Fibroblast of peridontal ligament (primary cell): ENCODE measurements around the gene CNTNAP2.

ENCODE experiments used
- DNase-seq: peaks from one replicate; pipeline ENCODE4 v3.0.0-alpha.2; 2010; ENCODE audit errors: extremely low read depth

The CNTNAP2 gene

DNA sequence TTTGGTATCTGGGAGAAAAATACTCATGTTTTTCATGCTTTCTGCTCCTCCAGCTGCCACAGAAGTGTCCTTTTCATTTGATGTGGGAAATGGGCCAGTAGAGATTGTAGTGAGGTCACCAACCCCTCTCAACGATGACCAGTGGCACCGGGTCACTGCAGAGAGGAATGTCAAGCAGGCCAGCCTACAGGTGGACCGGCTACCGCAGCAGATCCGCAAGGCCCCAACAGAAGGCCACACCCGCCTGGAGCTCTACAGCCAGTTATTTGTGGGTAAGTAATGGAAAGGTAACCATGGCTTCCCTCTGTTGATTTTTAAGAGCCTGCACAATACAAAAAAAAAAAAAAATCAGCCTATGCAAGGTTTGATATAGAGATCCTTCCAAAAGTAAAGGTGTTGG is 2030.8 kb downstream of the CNTNAP2 start:
- no peak for DNase-seq

DNA sequence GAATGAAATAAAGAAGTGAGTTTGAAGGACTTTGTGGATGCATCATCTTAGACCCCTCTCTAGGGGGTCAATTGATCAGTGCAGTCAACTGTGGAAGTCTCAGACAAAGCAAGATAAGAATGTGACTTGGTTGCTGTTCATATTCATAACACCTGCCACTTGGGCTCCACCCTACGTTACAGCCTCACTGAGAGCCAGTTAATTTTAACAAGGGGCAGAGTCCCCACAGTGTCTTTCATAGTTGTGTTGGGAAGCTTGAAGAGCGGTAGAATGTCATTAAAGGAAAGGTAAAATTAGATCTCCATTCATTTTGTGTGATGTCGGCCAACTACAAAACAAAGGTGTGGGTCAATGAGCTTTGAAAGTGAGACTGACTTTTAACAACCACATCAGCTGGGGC is 2031.9 kb downstream of the CNTNAP2 start:
- DNase-seq, result no peak

DNA sequence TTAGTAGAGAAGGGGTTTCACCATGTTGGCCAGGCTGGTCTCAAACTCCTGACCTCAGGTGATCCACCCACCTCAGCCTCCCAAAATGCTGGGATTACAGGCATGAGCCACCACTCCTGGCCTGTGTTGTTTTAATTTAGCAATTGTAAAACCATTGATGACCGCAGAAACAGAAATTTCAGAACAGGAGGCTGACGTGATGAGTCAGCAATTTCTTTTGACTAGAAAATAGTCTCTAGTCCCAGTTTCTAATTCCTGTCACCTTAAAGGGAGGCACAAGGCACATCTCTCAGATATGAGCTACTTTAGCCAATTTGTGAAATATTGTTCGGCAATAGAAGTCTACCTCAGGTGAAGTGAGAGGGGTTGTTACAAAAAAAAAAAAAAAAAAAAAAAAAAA is 2033.1 kb downstream of the CNTNAP2 start:
- no peak for DNase-seq

DNA sequence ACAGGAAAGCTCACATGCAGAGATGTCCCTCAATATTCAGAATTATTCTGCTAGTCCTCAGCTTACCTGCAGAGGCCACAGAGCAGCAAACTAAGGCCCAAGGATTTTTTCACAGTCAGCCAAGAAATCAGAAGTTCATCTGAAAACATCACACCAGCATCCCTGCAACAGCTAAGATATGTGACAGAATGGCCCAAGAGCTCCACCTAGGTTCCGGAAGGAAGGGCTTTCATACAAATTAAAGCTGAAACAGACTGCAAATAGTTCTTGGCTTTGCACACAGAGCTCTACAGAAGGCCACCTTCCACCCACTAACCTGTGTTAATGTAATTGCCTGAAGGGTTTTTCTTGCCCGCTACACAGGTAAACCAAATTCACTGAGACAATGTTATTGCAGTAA is 2035.2 kb downstream of the CNTNAP2 start:
- DNase-seq, result no peak

DNA sequence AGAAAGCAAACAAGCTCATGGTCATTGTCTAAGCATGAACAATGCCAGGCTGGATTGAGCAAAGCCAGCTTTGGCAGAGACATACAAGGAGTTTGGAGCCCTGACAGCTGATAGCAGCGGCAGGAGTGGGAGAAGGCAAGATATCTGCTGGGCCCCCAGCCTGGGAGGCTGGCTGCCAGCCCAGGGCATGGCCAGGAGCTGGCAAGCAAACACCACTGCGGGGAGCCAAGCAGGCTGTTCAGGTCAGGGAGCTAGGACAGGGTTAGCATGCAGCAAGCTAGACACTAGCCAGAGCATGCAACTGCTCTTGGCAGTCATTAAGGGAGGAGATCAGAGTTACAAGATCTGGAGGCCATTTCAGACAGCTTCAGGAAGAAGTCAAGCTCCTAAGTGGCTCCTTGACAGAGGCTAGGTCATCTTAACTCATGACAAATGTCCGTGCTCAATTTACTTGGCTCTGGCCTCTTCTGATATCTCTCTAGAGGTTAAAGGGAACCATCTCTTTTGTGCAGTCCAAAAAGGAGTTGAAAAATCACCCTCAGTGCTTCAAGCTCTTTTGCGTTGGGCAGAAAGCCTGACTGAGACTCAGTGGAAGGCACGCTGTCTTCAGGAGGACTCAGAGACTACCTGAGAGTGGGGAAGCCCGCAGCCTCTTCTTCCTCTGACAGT is 2037.1 kb downstream of the CNTNAP2 start:
- no peak for DNase-seq

- no peak for DNase-seq
Measured at GRCh38 chr7:148155000-148155399, 2038.4 kb downstream of the CNTNAP2 start.

DNA sequence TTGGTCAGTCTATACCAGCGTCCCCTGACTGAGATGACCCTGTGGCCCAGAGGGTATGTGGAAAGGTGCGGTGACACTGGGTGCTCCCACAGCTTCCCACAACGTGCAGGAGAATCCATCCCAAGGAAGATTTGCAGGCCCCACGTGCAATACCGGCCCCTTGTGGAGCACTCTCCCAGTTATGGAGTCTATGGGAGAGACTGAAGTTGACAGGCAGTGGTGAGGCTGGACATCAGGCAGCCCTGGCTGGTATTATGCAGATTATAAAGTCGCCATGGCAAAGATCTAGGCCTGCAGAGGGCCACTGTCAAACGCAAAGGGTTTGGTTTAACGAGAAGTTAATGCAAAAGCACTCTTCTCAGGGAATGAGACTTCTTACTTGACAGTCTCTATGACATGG is 2039.2 kb downstream of the CNTNAP2 start:
- DNase-seq, result no peak

GRCh38 chr7:148156233-148156632 is 2039.6 kb downstream of the CNTNAP2 start:
- no peak for DNase-seq

DNA sequence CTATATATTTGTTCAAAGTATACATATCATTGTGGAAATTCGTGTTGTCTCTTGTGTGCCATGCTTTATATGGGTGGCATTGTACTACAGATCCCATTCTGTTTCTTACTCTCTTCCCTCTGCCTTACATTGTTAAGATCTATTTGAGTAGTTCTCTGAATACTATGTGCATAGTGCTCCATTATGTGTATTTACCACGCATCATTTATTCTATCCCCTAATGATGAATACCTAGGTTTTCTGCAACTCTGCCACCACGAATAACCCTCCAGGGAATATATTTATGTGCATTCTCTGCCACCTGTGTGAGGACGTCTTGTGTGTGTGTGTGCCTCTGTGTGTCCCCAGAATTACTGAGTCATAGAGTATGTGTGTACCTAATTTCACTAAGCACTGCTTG is 2042.7 kb downstream of the CNTNAP2 start:
- DNase-seq, result no peak

- DNase-seq, result no peak
Measured at GRCh38 chr7:148161776-148162175, 2045.2 kb downstream of the CNTNAP2 start.

- no peak for DNase-seq
Measured at GRCh38 chr7:148162808-148163207, 2046.2 kb downstream of the CNTNAP2 start.

DNA sequence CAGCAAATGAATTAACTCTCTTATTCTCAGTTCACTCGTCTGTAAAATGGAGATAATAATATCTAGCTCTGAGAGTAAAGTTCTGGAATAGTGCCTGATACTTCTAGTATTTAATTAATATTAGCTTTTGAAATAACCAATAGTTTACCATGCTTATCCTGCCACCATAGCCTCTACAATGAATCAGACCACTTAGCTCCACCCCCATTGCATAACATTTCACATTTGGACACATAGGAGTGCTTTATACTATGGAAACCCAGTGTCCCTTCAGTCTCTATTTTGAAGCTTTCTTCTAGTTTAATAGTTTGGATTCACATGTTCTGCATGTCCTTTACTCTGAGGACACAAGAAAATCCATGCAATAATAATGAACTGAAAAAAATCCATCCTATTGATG is 2046.6 kb downstream of the CNTNAP2 start:
- DNase-seq, result no peak

- no peak for DNase-seq
Measured at GRCh38 chr7:148172920-148173319, 2056.3 kb downstream of the CNTNAP2 start.

DNA sequence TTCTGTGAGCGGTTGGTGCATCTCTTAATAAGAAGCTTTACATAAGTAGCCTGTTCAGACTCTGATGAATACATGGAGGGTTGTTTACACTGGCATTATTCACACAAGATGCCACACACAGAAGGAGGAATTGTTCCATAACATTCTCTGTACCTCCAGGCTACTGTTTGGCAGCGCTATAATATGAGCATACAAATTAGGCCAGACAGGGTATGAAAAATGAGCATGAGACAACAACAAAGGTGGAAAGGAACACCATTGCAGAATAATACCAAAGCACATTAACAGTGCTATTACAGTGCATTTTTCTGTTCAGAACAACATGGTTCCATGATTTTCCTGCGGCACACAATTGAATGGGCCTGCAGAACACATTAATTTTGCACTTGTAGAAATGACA is 2056.8 kb downstream of the CNTNAP2 start:
- no peak for DNase-seq

DNA sequence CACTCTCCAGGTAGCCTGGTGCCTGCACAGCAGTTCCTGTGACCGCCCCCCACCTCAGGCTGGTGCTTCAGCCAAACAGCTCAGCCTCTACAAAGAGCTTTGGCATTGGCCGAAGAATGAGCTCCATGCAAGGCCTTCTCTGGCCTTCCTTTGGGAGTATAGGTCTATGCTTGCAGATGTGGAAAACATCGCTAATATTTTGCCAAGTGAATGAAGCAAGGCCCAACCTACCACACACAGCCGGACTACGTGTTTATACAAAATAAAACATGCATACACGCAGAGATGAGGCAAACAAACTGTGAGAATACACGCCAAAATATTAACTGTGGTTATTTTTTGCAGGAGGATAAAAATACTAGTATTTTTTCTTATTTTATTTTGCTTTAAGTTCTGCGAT is 2057.8 kb downstream of the CNTNAP2 start:
- no peak for DNase-seq

- DNase-seq, result no peak
Measured at GRCh38 chr7:148175512-148175911, 2058.9 kb downstream of the CNTNAP2 start.

GRCh38 chr7:148177972-148178371 is 2061.4 kb downstream of the CNTNAP2 start:
- no peak for DNase-seq

GRCh38 chr7:148180075-148180474 is 2063.5 kb downstream of the CNTNAP2 start:
- no peak for DNase-seq

- no peak for DNase-seq
Measured at GRCh38 chr7:148182264-148182663, 2065.7 kb downstream of the CNTNAP2 start.

DNA sequence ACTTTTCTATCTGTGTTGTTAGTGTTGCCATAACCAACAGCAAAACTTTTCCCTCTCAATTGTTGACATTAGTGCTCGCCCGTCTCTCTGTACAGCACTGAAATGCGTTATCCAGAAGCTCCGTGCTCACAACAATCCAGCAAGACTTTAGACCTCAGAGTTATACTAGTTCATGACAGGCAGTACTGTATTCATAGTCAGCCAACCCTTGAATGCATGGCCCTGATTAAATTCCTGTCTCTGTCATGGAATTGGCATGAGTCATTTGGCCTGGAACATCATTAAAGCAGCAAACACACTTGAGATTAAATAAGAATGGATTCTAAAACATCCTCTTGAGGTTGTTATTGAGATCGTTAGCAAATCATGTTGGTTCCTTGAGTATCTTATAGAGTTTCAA is 2068.4 kb downstream of the CNTNAP2 start:
- DNase-seq, result no peak

DNA sequence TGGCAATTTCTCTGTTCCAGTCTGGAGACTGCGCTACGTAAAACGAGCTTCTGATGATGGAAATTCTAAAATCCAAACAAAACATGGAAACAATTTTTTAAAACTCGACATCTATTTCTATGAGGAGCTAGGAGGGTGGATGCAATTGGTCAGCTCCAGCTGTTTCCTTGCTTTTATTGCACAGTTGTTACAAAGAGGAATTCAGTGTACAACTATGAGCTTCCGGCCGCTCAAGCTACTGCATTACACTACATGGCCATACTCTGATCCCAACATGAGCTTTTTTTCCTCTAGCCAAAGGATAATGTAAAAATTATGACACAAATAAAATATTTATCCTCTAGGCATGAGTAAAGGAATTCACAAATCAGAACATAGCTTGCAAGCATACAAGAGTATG is 2070.9 kb downstream of the CNTNAP2 start:
- no peak for DNase-seq

DNA sequence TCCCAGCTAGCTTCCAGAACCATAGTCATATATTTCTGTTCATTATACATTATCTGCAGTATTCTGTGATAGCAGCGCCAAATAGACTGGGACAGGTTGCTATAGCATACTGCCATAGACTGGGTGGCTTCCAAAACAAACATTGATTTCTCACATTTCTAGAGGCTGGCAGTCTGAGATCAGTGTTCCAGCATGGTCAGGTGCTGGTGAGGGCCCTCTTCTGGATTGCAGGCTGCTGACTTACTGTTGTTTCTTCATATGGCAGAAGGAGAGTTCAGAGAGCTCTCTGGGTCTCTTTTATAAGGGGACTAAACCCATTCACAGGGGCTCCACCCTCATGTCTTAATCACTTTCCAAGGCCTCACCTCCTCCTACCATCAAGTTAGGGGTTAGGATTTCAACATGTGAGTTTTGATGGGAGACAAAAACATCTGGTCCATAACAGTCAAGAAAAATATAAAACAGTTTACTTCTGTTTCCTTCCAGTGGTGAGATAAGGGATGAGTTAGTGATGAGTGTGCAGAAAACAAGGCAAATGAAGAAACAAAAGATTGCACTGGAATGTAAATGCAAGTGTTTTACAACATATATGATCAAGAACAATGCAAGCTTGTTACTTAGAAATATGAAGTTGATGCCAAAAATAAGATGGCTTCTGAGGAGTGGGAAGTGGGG is 2074.9 kb downstream of the CNTNAP2 start:
- no peak for DNase-seq

GRCh38 chr7:148192491-148192890 is 2075.9 kb downstream of the CNTNAP2 start:
- DNase-seq, result no peak

DNA sequence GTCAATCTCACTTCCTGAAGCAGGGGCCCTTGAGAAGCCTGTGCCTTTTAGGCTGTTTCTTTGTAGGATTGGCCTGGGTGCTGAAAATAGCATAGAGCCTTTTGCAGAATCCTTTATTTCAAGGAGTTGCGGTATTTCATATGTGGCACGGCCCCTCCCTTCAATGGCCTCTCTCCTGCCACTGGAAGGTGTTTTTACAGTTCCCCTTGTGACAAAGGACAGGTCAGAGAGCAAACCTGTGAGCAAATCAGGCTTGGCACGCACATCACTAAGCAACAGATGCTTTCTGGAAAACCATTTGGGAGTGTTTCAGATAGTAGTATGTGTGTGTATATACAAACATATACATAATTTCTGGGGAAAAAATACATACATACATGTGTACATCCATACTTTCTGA is 2085.4 kb downstream of the CNTNAP2 start:
- DNase-seq, result no peak
